Endodermal cell (in vitro differentiated cells): ENCODE data around the gene BAHD1. TPM values are rescaled to one million over a fixed set of nuclear protein-coding genes. Genes with fewer than 3 reads are reported as not detected.
A peak's percentile ranks its signal among the peaks of the same experiment; 100 is the strongest.

Experiments used
- DNase-seq: peaks from one replicate; pipeline ENCODE4 v3.0.0-alpha.2; 2017
- H3K27ac ChIP-seq: 2 replicates; pipeline ENCODE4 v1.5.1; 2013; ENCODE audit warnings: mild to moderate bottlenecking, low read depth, low read length, moderate library complexity
- H3K27me3 ChIP-seq: 2 replicates; pipeline ENCODE4 v1.6.1; 2013; ENCODE audit warnings: mild to moderate bottlenecking, low read length, moderate library complexity; ENCODE audit not compliant: insufficient read depth, control insufficient read depth, poor library complexity, severe bottlenecking
- H3K36me3 ChIP-seq: 2 replicates; pipeline ENCODE4 v1.7.0; 2013; ENCODE audit warnings: mild to moderate bottlenecking, low read length, moderate library complexity; ENCODE audit not compliant: control insufficient read depth, insufficient read depth
- H3K4me1 ChIP-seq: one replicate; pipeline ENCODE4 v1.7.0; 2013; ENCODE audit warnings: low read length; ENCODE audit not compliant: control insufficient read depth, insufficient read depth
- H3K4me3 ChIP-seq: 2 replicates; pipeline ENCODE4 v1.5.1; 2013; ENCODE audit warnings: mild to moderate bottlenecking, low read length, moderate library complexity
- H3K9ac ChIP-seq: 2 replicates; pipeline ENCODE4 v1.6.1; 2013; ENCODE audit warnings: mild to moderate bottlenecking, low read length, moderate library complexity; ENCODE audit not compliant: poor library complexity, severe bottlenecking; ENCODE audit errors: extremely low read depth
- H3K9me3 ChIP-seq: 2 replicates; pipeline ENCODE4 v1.6.1; 2013; ENCODE audit warnings: mild to moderate bottlenecking, low read length, moderate library complexity; ENCODE audit not compliant: control insufficient read depth
- H3K27ac Mint-ChIP-seq: 2 replicates; pipeline ENCODE4 v1.8.0; 2020; ENCODE audit warnings: mixed read lengths
- H3K27me3 Mint-ChIP-seq: 2 replicates; pipeline ENCODE4 v1.8.0; 2021; ENCODE audit warnings: mild to moderate bottlenecking, mixed read lengths; ENCODE audit not compliant: insufficient read depth
- H3K36me3 Mint-ChIP-seq: 2 replicates; pipeline ENCODE4 v1.8.0; 2020; ENCODE audit warnings: low read depth, mixed read lengths
- H3K4me1 Mint-ChIP-seq: 2 replicates; pipeline ENCODE4 v1.8.0; 2020; ENCODE audit warnings: mixed read lengths
- H3K4me3 Mint-ChIP-seq: 2 replicates; pipeline ENCODE4 v1.8.0; 2020; ENCODE audit warnings: mild to moderate bottlenecking, moderate library complexity, mixed read lengths
- H3K9me3 Mint-ChIP-seq: 2 replicates; pipeline ENCODE4 v1.8.0; 2020; ENCODE audit warnings: mild to moderate bottlenecking, mixed read lengths
- WGBS, 2 experiments: methylation state at CpG; one replicate each; pipeline versions ENCODE4 v1.1.5 to v1.1.7; 2013; ENCODE audit warnings: missing lambda C conversion rate in 2 of 2, mixed read lengths in 1 of 2; ENCODE audit not compliant: insufficient coverage in 1 of 2, insufficient read length in 1 of 2; 5-methylcytosine and 5-hydroxymethylcytosine counted together
- total RNA-seq, 2 donors: library from RNA; stranded (reverse); fragmentation: NEBNext Ultra II Directional in 1 of 2; extraction: Animal tissue kit (Norgen Biotek cat#: 25700) in 1 of 2; gene quantifications; 2 replicates in 1 of 2; 3 replicates in 1 of 2; pipeline ENCODE4 v1.2.1, GENCODE V29; 2021
- TF ChIP-seq, protein P1 (sequence below): fragments of 200-600 bp; sonication (generic); conservative IDR thresholded peaks from 2 replicates; pipeline ENCODE4 v1.5.0; 2021; ENCODE audit warnings: antibody characterized with exemption, mild to moderate bottlenecking

BAHD1 gene
- total RNA-seq, 2 donors from 2014 or later = 23.5 to 30.1 TPM

DNA sequence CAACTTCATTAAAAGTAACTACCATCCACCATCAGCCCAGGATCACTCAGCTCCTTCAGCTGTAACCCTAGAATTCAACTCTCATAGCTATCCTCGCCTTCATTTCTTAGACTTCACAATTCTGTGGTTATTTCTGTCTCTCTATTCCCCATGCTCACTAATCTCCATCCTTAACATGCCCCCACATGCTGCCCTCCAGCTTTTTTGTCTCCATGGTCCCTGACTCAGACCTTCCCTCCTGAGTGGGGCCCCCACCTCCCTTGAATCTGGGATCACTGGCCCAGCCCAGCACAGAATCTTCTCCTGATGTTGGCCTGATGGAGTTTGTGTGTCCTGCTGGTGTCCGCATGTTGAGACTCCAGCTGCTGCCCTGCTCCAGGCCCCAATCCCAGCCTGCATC, 71.7 kb downstream of the BAHD1 start:
- DNase-seq = peak; percentile 28
- WGBS, 2 experiments = 92 to 100% methylated on average over 2 of the region's 2 CpGs
- Histone ChIP-seq H3K4me3 (no peak overlapping the region), H3K36me3 (no peaks in the 10 kb centered on the region), H3K9me3 (no peaks in the 10 kb centered on the region), H3K27me3 (peaks cover 48% of the 10 kb centered on the region), H3K9ac (no peak overlapping the region), H3K27ac (no peak overlapping the region), H3K4me1 (no peaks in the 10 kb centered on the region)
- TF ChIP-seq, protein P1, sequence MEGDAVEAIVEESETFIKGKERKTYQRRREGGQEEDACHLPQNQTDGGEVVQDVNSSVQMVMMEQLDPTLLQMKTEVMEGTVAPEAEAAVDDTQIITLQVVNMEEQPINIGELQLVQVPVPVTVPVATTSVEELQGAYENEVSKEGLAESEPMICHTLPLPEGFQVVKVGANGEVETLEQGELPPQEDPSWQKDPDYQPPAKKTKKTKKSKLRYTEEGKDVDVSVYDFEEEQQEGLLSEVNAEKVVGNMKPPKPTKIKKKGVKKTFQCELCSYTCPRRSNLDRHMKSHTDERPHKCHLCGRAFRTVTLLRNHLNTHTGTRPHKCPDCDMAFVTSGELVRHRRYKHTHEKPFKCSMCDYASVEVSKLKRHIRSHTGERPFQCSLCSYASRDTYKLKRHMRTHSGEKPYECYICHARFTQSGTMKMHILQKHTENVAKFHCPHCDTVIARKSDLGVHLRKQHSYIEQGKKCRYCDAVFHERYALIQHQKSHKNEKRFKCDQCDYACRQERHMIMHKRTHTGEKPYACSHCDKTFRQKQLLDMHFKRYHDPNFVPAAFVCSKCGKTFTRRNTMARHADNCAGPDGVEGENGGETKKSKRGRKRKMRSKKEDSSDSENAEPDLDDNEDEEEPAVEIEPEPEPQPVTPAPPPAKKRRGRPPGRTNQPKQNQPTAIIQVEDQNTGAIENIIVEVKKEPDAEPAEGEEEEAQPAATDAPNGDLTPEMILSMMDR = no peak
- Mint-ChIP-seq H3K4me1 (peaks cover 6% of the 10 kb centered on the region), H3K27me3 (peaks cover 71% of the 10 kb centered on the region), H3K36me3 (no peaks in the 10 kb centered on the region), H3K9me3 (no peaks in the 10 kb centered on the region), H3K4me3 (peak overlapping the region; percentile 64), H3K27ac (peak overlapping the region; percentile 15)

DNA sequence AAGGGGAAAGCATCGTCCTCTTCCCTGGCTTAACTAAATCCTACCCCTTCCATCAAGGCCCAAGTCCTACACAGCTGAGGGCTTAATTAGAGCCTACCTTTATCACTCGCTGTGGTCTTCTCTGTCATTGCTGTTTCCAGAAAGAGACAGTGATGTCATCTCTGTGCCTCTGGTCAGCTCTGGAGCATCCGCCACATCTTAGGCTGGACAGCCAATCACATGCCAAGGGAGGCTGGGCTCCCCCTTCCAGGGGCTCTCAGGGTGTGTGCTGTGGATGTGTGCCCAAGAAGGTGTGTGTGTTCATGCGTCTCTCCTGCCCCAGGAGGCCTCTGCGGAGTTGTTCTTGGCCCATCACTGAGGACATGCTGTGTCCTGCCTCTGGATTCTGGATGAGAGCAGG, 72.9 kb downstream of the BAHD1 start:
- H3K9me3 ChIP-seq = no peaks in the 10 kb centered on the region
- no peak overlapping the region for H3K4me3 Mint-ChIP-seq

DNA sequence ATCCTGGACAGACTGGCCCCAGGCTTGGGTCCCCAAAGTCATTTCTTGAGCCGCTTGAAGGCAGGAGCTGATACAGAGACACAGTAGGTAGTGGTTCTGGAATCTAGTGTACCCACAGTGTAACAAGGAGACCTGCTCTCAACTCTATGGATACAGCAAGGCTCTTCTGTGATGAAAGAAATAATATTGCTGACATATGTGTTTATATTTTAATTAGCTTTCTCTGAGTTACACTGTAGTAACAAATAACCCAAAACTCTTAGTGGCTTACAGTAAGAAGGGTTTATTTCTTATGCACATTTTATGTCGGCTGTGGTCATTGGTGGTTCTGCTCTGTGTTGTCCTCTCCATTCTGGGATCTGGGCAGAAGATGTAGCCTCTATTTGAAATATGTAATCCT, 75.6 kb downstream of the BAHD1 start:
- Histone ChIP-seq H3K9ac (no peak overlapping the region), H3K9me3 (no peaks in the 10 kb centered on the region), H3K27ac (no peak overlapping the region), H3K4me1 (no peaks in the 10 kb centered on the region), H3K36me3 (no peaks in the 10 kb centered on the region), H3K4me3 (no peak overlapping the region), H3K27me3 (peaks cover 21% of the 10 kb centered on the region)
- Mint-ChIP-seq H3K27me3 (peaks cover 32% of the 10 kb centered on the region), H3K36me3 (no peaks in the 10 kb centered on the region), H3K27ac (no peak overlapping the region), H3K4me1 (peaks cover 7% of the 10 kb centered on the region), H3K4me3 (no peak overlapping the region), H3K9me3 (no peaks in the 10 kb centered on the region)
- DNase-seq = no peak
- TF ChIP-seq, protein P1 = no peak
- 96 to 100% methylated on average over 1 to 2 of the region's 2 CpGs for WGBS, 2 experiments

More for the DNA sequence above, 72.9 kb downstream of the BAHD1 start:
- Histone ChIP-seq H3K27ac (no peak overlapping the region), H3K27me3 (peaks cover 38% of the 10 kb centered on the region), H3K36me3 (no peaks in the 10 kb centered on the region), H3K9ac (no peak overlapping the region), H3K4me1 (no peaks in the 10 kb centered on the region), H3K4me3 (no peak overlapping the region)
- H3K9me3 Mint-ChIP-seq = no peaks in the 10 kb centered on the region
- no peak overlapping the region for H3K27ac Mint-ChIP-seq
- peak; percentile 43 for DNase-seq
- peaks cover 59% of the 10 kb centered on the region for H3K27me3 Mint-ChIP-seq
- H3K4me1 Mint-ChIP-seq = peaks cover 6% of the 10 kb centered on the region
- TF ChIP-seq, protein P1 = no peak
- no peaks in the 10 kb centered on the region for H3K36me3 Mint-ChIP-seq
- 93 to 100% methylated on average over 4 to 5 of the region's 5 CpGs for WGBS, 2 experiments

Other genes with a start within 250 kb of the BAHD1 start
- gene PAK6, start 201.9 kb upstream of the BAHD1 start, total RNA-seq = 1 to 10 TPM; 7.7 to 9.1 TPM
- gene ANKRD63, start 157.9 kb upstream of the BAHD1 start, total RNA-seq = not detected
- gene PLCB2, start 133.0 kb upstream of the BAHD1 start, total RNA-seq = 1 to 10 TPM; 4.4 to 5.3 TPM
- 1 to 10 TPM; 4.6 to 8.6 TPM for gene INAFM2, start 117.3 kb upstream of the BAHD1 start, total RNA-seq
- gene CCDC9B, start 100.0 kb upstream of the BAHD1 start, total RNA-seq = under 1 TPM; 0.15 to 0.42 TPM
- gene PHGR1, start 89.9 kb upstream of the BAHD1 start, total RNA-seq = not detected
- under 1 TPM; 0.04 to 0.40 TPM for gene DISP2, start 82.7 kb upstream of the BAHD1 start, total RNA-seq
- gene KNSTRN, start 58.2 kb upstream of the BAHD1 start, total RNA-seq = 10 to 100 TPM; 57.6 to 92.4 TPM
- 10 to 100 TPM; 90.6 to 98.7 TPM for gene IVD, start 35.2 kb upstream of the BAHD1 start, total RNA-seq
- gene CHST14, start 30.0 kb downstream of the BAHD1 start, total RNA-seq = 10 to 100 TPM; 33.7 to 43.0 TPM
- 10 to 100 TPM; 14.9 to 16.8 TPM for gene CCDC32, start 124.1 kb downstream of the BAHD1 start, total RNA-seq
- gene RPUSD2, start 128.3 kb downstream of the BAHD1 start, total RNA-seq = 10 to 100 TPM; 16.5 to 20.5 TPM
- 10 to 100 TPM; 17.6 to 32.6 TPM for gene KNL1, start 153.3 kb downstream of the BAHD1 start, total RNA-seq